Heart right ventricle (tissue), 16 donors: Measurements from ENCODE around the gene ITGAD. TPM values are rescaled to one million over a fixed set of nuclear protein-coding genes. Genes with fewer than 3 reads are reported as not detected.

Experiments used
- ATAC-seq, 8 donors: fragments of 200-7000 bp; cut with Tn5 transposase; one replicate each; pipeline ENCODE4 v1.9.1; 2020; ENCODE audit warnings: mild to moderate bottlenecking in 8 of 8, moderate library complexity in 8 of 8, moderate number of reproducible peaks in 1 of 8
- DNase-seq, 2 donors: peaks; one replicate each; pipeline ENCODE4 v3.0.0-alpha.2; 2020
- H3K27ac ChIP-seq, 10 donors: fragments of 200-600 bp; sonication (generic) in 2 of 10; one replicate each; pipeline versions ENCODE4 v1.5.0 to v1.8.0; 2020 to 2022; ENCODE audit warnings: mild to moderate bottlenecking in 3 of 10
- H3K27me3 ChIP-seq, 7 donors: fragments of 200-600 bp; one replicate each; pipeline ENCODE4 v1.8.0; 2021 to 2022; ENCODE audit warnings: mild to moderate bottlenecking in 2 of 7
- H3K36me3 ChIP-seq, 9 donors: fragments of 200-600 bp; sonication (generic) in 1 of 9; one replicate each; pipeline versions ENCODE4 v1.5.0 to v1.8.0; 2020 to 2022; ENCODE audit warnings: mild to moderate bottlenecking in 2 of 9
- H3K4me1 ChIP-seq, 9 donors: fragments of 200-600 bp; sonication (generic) in 1 of 9; one replicate each; pipeline versions ENCODE4 v1.5.0 to v1.8.0; 2020 to 2022; ENCODE audit warnings: mild to moderate bottlenecking in 4 of 9
- H3K4me3 ChIP-seq, 10 donors: fragments of 200-600 bp; sonication (generic) in 2 of 10; one replicate each; pipeline versions ENCODE4 v1.5.0 to v1.8.0; 2020 to 2022; ENCODE audit warnings: mild to moderate bottlenecking in 7 of 10, moderate library complexity in 2 of 10
- H3K9me3 ChIP-seq, 11 donors: fragments of 200-600 bp in 10 of 11; sonication (generic) in 2 of 11; one replicate each; pipeline versions ENCODE4 v1.5.0 to v1.8.0; 2013 to 2022; ENCODE audit warnings: mild to moderate bottlenecking in 2 of 11, control low read depth in 1 of 11, moderate library complexity in 1 of 11
- WGBS, 2 donors: extraction: QIAGEN DNeasy Blood & Tissue Kit; methylation state at CpG; one replicate each; pipeline ENCODE4 v1.1.7; 2013; ENCODE audit warnings: inconsistent platforms in 1 of 2; 5-methylcytosine and 5-hydroxymethylcytosine counted together
- intact Hi-C, 10 donors: fragments of 100-400 bp; cut with DNase I; formaldehyde crosslinking; loops; one replicate each; pipeline versions ENCODE4 v1.11.1 to v1.14.2; 2022
- polyA plus RNA-seq, 2 donors: library from polyadenylated mRNA; stranded (reverse); fragments of 200-250 nt; gene quantifications; one replicate each; pipeline ENCODE4 v1.2.3, GENCODE V29; 2013
- total RNA-seq, 10 donors: library from RNA; stranded (reverse); fragmentation: NEBNext Ultra II Directional in 3 of 10; extraction: Animal tissue kit (Norgen Biotek cat#: 25700) in 3 of 10; gene quantifications; one replicate each; pipeline versions ENCODE4 v1.2.1 to v1.2.4, GENCODE V29; 2021 to 2023
- TF ChIP-seq, protein P1 (sequence below), 9 donors: fragments of 200-600 bp; sonication (generic) in 2 of 9; IDR thresholded peaks; one replicate each; pipeline versions ENCODE4 v1.5.0 to v1.8.0; 2021 to 2022; ENCODE audit warnings: antibody characterized with exemption in 9 of 9, mild to moderate bottlenecking in 5 of 9, moderate library complexity in 1 of 9
- donor health status: Arrhythmogenic right ventricular cardiomyopathy.
- donor health status: ischemic (EF 13 %, LVEDD 7.1; RV severe dilation, severe dysfunction).
- donor health status: healthy with polysubstance abuse.
- donor health status: DM: no; HTN: yes; CAD: no.
- donor health status: DM: no; HTN: no; CAD: no.
- donor health status: ischemic (EF 25% LVEDD 6.9; RV normal size, moderate dysfunction).
- donor health status: ischemic (EF 25% LVEDD 5.7; RV mildly dilated, moderate dysfunction).
- donor health status: healthy.
- donor health status: DM: yes; HTN: yes; CAD: no.
- donor health status: Ischemic cardiomyopathy.
- donor health status: ischemic (EF 35%, LVEDD 5.7; RV mildly dilated, moderate dysfunction).
- donor health status: nonischemic (EF 11% LVEDD 7.7; RV severe dilation, severe dysfunction).
- donor health status: DM: yes; HTN: yes; CAD: no.
- donor health status: PGD.
- donor health status: ischemic (EF 29% LVEDD 5.4; RV normal size, mild dysfunction).
- donor health status: nonischemic (EF 23%, LVEDD 6.1; RV moderate dilation, normal function).

ITGAD gene
- total and polyA plus RNA-seq, 12 donors: 0.01 to 0.39 TPM; not detected in 10

DNA sequence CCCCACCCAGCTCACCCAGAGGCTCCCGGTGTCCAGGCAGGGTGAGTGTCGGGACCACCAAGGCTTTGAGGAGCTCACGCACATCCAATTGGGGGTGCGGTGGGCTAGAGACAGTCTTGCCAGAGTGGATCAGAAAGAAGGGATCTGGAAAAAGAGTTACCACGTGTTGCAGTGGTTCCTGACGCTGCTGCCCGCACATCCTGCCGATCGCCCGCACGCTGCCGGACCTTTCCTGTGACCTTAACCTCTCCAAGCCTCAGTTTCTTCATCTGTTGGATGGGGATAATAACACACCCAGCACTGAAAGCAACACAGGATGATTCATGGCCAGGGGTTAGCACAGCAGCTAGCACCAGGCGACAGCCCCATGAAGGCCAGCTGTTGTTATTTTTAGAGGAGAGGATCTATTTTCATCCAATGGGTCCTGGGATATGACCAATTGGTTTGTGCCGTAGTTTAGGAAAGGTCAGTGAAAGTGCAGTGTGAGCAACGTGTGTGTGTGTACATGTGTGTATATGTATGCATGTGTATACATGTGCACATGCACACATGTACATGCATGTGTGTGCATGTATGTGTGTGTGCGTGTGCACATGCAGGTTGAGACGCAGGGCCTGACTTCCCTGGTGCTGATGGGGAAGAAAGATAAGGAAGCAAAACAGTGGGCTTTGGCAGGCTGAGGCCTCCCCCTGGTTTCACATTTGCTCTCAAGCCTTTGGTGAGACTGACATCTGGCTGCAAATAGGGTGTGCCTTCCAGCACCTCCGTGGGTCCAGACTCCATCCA, 35.6 kb upstream of the ITGAD start:
- intact Hi-C loops: no loop called here
- peak in 7 of 8 donors; percentile 21 to 85 (median 59) for ATAC-seq
- H3K27ac ChIP-seq: peak overlapping the region in 3 of 10 donors; percentile 23 to 92 (median 28)

DNA sequence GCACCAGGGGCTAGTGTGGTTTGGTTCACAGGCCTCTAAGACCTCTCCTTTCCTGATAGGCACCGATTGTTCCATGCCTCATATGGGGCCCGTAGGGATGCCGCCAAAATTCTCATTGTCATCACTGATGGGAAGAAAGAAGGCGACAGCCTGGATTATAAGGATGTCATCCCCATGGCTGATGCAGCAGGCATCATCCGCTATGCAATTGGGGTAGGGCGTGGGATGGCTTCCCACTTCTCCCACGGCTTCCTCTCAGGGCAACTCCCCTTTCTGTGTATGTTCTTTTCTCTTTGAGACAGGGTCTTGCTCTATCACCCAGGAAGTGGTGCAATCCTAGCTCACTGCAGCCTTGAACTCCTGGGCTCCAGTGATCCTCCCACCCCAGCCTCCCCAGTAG, 32.9 kb upstream of the ITGAD start:
- peaks cover 0 to 17% (median 0%) of the 10 kb centered on the region in 9 donors for H3K36me3 ChIP-seq
- no peak overlapping the region for H3K4me3 ChIP-seq
- intact Hi-C loops: no loop called here
- no peaks in the 10 kb centered on the region for H3K9me3 ChIP-seq
- 77 to 87% methylated on average over 7 of the region's 7 CpGs for WGBS, 2 donors
- H3K27me3 ChIP-seq: peaks cover 0 to 9% (median 0%) of the 10 kb centered on the region in 7 donors
- no peak for ATAC-seq
- no peak for DNase-seq
- TF ChIP-seq, protein P1, sequence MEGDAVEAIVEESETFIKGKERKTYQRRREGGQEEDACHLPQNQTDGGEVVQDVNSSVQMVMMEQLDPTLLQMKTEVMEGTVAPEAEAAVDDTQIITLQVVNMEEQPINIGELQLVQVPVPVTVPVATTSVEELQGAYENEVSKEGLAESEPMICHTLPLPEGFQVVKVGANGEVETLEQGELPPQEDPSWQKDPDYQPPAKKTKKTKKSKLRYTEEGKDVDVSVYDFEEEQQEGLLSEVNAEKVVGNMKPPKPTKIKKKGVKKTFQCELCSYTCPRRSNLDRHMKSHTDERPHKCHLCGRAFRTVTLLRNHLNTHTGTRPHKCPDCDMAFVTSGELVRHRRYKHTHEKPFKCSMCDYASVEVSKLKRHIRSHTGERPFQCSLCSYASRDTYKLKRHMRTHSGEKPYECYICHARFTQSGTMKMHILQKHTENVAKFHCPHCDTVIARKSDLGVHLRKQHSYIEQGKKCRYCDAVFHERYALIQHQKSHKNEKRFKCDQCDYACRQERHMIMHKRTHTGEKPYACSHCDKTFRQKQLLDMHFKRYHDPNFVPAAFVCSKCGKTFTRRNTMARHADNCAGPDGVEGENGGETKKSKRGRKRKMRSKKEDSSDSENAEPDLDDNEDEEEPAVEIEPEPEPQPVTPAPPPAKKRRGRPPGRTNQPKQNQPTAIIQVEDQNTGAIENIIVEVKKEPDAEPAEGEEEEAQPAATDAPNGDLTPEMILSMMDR (IDR thresholded peaks at IDR 0.05): no peak
- H3K4me1 ChIP-seq: peaks cover 0 to 28% (median 8%) of the 10 kb centered on the region in 9 donors
- H3K27ac ChIP-seq: no peak overlapping the region

More for the DNA sequence above, 35.6 kb upstream of the ITGAD start:
- Histone ChIP-seq H3K27me3 (peaks cover 0 to 10% (median 0%) of the 10 kb centered on the region in 7 donors), H3K4me3 (peak overlapping the region in 1 of 10 donors; percentile 52), H3K36me3 (peaks cover 0 to 8% (median 0%) of the 10 kb centered on the region in 9 donors), H3K9me3 (no peaks in the 10 kb centered on the region), H3K4me1 (peaks cover 0 to 44% (median 8%) of the 10 kb centered on the region in 9 donors)
- TF ChIP-seq, protein P1 (IDR thresholded peaks at IDR 0.05): peak in 3 of 9 donors; percentile 11 to 14 (median 12)
- DNase-seq: no peak
- WGBS, 2 donors: 62 to 69% methylated on average over 18 of the region's 18 CpGs

DNA sequence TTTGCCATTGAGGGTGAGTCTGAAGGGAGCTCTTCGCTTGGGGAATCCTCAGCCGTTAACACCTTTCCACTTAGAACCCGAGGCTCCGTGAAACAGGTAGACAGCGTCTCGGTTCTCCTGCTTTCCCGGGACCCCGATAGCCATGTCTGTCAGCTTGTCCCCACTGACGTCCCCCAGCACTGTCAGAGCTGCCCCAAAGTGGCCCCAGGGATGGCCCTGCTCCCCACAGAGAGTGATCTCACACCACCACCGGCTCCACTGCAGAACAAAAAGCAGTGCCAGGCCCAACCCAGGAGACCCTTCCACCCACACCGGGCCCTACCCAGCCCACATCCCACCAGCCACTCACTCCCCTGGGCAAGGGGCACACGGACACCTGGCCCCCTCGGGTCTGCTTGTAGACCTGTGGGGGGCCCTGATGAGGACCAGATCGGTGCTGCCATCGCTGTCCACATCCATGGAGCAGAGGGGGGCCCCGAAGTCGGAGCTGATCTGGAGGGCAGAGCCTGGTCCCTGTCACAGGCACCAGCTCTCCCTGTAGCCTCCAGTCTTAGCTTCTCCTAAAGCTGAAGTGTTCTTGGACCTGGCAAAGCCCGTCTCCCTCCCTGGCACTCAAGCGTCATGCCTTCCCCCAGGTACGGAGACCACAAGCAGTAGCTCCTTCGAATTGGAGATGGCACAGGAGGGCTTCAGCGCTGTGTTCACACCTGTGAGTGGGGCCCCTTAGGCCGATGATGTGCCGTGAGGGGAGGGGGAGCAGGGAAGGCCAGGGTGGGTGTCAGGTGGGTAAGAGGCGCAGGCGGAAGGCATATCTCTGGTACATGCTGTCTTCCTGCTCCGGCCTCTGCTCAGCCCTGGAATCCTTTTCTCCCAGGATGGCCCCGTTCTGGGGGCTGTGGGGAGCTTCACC, 31.7 kb upstream of the ITGAD start:
- H3K27ac ChIP-seq: no peak overlapping the region
- H3K36me3 ChIP-seq: peaks cover 0 to 17% (median 0%) of the 10 kb centered on the region in 9 donors
- H3K27me3 ChIP-seq: peaks cover 0 to 9% (median 0%) of the 10 kb centered on the region in 7 donors
- H3K9me3 ChIP-seq: no peaks in the 10 kb centered on the region
- DNase-seq: no peak
- 78 to 79% methylated on average over 28 of the region's 28 CpGs for WGBS, 2 donors
- TF ChIP-seq, protein P1 (IDR thresholded peaks at IDR 0.05): no peak
- H3K4me3 ChIP-seq: no peak overlapping the region
- no peak for ATAC-seq
- intact Hi-C loops: no loop called here
- peaks cover 0 to 35% (median 8%) of the 10 kb centered on the region in 9 donors for H3K4me1 ChIP-seq
